Endothelial cell of umbilical vein (primary cell): ENCODE data around the gene MPEG1. TPM values are rescaled to one million over a fixed set of nuclear protein-coding genes. Genes with fewer than 3 reads are reported as not detected.

Experiments
- polyA plus RNA-seq, 4 experiments: library from polyadenylated mRNA; depleted of rRNA in 3 of 4; stranded (reverse) in 3 of 4; unstranded in 1 of 4; fragments of >200 nt; gene quantifications; 2 replicates each; pipeline versions ENCODE4 v1.2.1 to v1.2.3, GENCODE V29; 2011 to 2012; ENCODE audit warnings: missing spikeins in 1 of 4
- small RNA-seq: library from RNA; depleted of rRNA; stranded (forward); fragments of <200 nt; gene quantifications from one replicate; pipeline ENCODE3, GENCODE V24; 2012; ENCODE audit warnings: low replicate concordance, low read depth; ENCODE audit not compliant: insufficient read depth, insufficient read length
- total RNA-seq: library from RNA; stranded (reverse); gene quantifications from 2 replicates; pipeline ENCODE4 v1.2.3, GENCODE V29; 2021

The MPEG1 gene
- total and polyA plus RNA-seq, 2 donors (not counting 3 experiments of a cell fraction or from before 2014, with no cell fraction given): not detected

Small RNAs within 50 kb of the gene (small RNA-seq; reads per million reads assigned to genes)
- not detected for gene RN7SL42P

Other genes starting within 250 kb of the MPEG1 start
- gene GLYATL1B, start 126.6 kb downstream of the MPEG1 start, total RNA-seq: not detected in 2 replicates
- not detected in 2 replicates for gene GLYATL1B, start 126.6 kb downstream of the MPEG1 start, polyA plus RNA-seq
- 17.4 and 21.9 TPM in 2 replicates for gene FAM111B, start 105.7 kb downstream of the MPEG1 start, total RNA-seq
- 2.0 and 2.7 TPM in 2 replicates for gene FAM111B, start 105.7 kb downstream of the MPEG1 start, polyA plus RNA-seq
- 53.0 and 57.4 TPM in 2 replicates for gene FAM111A, start 70.1 kb downstream of the MPEG1 start, total RNA-seq
- gene FAM111A, start 70.1 kb downstream of the MPEG1 start, polyA plus RNA-seq: 13.6 and 20.1 TPM in 2 replicates
- gene DTX4, start 40.8 kb downstream of the MPEG1 start, total RNA-seq: 0.51 and 0.91 TPM in 2 replicates
- 0.06 and 0.08 TPM in 2 replicates for gene DTX4, start 40.8 kb downstream of the MPEG1 start, polyA plus RNA-seq
- gene OR5AN1, start 146.0 kb upstream of the MPEG1 start, total RNA-seq: not detected in 2 replicates
- not detected in 2 replicates for gene OR5AN1, start 146.0 kb upstream of the MPEG1 start, polyA plus RNA-seq
- gene OR5A2, start 213.5 kb upstream of the MPEG1 start, total RNA-seq: not detected in 2 replicates
- gene OR5A2, start 213.5 kb upstream of the MPEG1 start, polyA plus RNA-seq: not detected in 2 replicates
- gene OR5A1, start 223.5 kb upstream of the MPEG1 start, total RNA-seq: not detected in 2 replicates
- not detected in 2 replicates for gene OR5A1, start 223.5 kb upstream of the MPEG1 start, polyA plus RNA-seq
- not detected in 2 replicates for gene OR4D6, start 244.0 kb upstream of the MPEG1 start, total RNA-seq
- not detected in 2 replicates for gene OR4D6, start 244.0 kb upstream of the MPEG1 start, polyA plus RNA-seq